HG03457 (cell line): ENCODE measurements around the gene FAM199X.

Source experiments
- ATAC-seq: cut with Tn5 transposase; IDR thresholded peaks from one replicate; pipeline ENCODE4 v1.9.1; 2021; ENCODE audit warnings: moderate number of reproducible peaks; ENCODE audit not compliant: unreplicated experiment

The FAM199X gene

DNA sequence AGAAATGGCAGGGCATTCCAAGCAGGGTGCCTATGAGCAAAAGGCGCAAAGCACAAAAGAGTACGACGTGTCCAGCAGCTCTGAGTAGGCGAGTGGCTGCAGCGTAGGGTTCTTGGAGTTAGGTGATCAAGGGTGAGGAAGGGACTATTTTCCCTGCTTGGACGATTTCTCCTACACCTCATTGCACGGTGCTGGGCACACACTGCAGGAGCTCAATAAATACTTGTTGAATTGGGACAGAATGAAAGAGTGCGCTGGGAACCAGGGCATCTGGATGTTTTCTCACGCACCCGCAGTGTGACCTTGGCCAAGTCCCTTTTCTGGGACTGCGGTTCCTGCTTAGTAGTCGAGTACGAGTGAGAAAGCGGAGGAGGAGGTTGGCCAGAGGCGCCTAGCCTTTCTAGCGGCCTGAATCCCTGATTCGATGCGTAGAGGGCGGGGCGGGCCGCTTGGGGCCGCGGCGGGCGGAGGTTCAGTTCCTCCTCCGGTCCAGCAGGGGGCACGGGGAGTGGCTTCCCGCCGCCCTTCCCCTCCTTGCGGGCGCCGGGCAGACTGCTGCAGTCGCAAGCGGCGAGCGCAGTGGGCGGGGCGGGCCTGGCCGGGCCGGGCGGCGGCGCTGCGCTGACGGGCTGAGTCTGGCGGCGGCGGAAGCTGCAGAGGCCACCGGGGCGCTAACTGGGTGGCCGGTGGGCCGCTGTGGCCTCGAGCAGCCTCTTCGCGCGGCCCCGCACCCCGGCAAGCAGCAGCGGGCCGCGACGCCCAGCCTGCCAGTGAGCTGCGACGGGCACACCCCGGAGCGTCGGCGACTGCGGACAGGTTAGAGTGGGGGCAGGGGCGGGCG is at the start of gene FAM199X:
Gene FAM199X (plus strand): TSS at position 560 of the 841 bp plus-strand sequence. CDS start 333 bp downstream, outside the sequence.
- ATAC-seq, result peak; percentile 95

GRCh38 chrX:104117759-104118158 is 48.5 kb upstream of the FAM199X start:
- ATAC-seq, result no peak

DNA sequence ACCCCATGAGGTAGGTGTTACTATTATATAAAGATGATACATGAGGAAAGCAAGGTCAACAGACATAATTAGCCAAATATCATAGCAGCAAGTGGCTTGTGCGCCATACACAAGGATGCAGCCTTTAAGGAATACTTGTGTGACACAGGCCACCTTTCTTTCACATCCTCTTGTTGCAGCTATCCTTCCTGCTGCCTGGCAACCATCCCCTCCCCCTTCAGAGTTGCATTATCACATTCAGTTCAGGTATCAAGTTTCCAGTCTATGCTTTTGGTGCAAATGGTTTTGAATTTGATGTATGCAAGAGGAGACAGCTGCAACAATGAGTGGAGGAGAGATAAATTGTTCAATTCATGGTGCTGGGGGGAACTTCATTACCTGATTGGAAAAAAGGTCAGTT is 47.5 kb upstream of the FAM199X start:
- ATAC-seq, result no peak

- no peak for ATAC-seq
These were observed 43.4 kb upstream of the FAM199X start for GRCh38 chrX:104122829-104123228.

- ATAC-seq, result no peak
These were observed 39.4 kb upstream of the FAM199X start for GRCh38 chrX:104126856-104127255.

- no peak for ATAC-seq
These were observed 35.4 kb upstream of the FAM199X start for GRCh38 chrX:104130808-104131207.

- ATAC-seq, result no peak
These were observed 31.5 kb upstream of the FAM199X start for GRCh38 chrX:104134583-104135261.

GRCh38 chrX:104135677-104136076 is 30.6 kb upstream of the FAM199X start:
- ATAC-seq, result no peak

- no peak for ATAC-seq
These were observed 29.8 kb upstream of the FAM199X start for GRCh38 chrX:104136241-104137019.

DNA sequence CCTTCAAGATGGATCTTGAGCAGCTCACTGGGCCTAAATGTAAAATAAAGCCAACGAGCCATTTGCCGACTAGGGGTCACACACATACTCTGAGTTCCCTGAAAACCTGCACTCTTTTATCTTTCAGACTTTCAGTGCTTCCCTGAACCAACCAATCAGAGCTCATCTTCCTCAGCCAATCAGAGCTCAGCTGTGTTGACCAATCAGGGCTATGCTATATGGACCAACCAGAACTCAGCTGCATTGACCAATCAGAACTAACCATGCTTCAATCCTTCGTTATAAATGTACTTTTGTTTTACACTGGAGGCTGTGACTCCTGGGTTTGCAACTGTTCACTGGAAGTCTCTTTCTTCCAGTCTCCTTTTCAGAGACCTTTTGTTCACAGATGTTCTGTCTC is 28.8 kb upstream of the FAM199X start:
- ATAC-seq, result no peak

DNA sequence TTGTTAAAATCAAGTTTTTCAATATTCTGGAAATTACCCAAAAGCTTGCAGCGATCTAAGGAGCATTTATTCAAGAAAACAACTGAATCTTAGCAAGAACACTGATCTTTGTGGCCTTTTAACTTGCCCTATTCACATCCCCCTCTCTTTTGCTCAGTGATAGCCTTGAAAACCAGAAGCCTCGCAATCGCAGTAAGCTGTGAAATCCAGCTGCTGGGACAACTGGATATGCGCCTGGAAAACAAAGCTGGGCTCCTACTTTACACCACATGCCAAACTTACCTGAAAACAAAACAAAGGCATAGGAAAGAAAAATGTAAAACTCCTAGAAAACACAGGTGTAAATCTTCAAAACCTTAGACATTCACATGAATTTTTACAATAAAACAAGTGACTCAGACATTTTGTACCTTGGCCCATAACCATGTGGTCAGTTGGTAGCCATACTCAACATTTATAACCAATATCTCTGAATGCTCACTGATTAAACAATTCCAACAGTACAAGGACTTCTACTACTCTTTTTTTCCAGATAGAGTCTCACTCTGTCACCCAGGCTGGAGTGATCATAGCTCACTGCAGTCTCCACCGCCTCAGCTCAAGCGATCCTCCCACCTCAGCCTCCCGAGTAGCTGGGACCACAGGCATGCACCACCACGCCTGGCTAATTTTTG is 25.0 kb upstream of the FAM199X start:
- no peak for ATAC-seq

DNA sequence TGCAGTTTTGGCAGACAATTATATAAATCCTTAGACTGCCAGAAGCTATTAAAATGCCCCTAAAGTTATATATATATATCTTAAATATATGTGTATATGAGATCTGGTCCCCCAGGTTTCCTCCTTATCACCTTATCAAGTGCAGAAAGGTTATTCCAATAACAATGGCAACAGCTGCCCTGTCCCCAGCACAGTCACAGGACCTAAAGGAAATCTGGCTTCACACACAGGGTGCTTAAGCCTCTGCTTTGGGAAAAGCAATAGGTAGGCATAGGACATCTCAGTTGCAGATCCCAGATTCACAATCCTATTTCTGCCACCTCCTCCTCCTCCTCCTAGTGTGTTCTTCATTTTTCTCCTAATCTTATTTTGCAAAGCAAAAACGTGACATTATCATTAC is 15.2 kb upstream of the FAM199X start:
- no peak for ATAC-seq

GRCh38 chrX:104156630-104157529 is 9.4 kb upstream of the FAM199X start, which contains the start of gene SLC25A53:
SLC25A53 (minus strand) TSS chrX:104157009; CDS start chrX:104105257, 51,752 bp downstream.
- ATAC-seq, result peak; percentile 89

DNA sequence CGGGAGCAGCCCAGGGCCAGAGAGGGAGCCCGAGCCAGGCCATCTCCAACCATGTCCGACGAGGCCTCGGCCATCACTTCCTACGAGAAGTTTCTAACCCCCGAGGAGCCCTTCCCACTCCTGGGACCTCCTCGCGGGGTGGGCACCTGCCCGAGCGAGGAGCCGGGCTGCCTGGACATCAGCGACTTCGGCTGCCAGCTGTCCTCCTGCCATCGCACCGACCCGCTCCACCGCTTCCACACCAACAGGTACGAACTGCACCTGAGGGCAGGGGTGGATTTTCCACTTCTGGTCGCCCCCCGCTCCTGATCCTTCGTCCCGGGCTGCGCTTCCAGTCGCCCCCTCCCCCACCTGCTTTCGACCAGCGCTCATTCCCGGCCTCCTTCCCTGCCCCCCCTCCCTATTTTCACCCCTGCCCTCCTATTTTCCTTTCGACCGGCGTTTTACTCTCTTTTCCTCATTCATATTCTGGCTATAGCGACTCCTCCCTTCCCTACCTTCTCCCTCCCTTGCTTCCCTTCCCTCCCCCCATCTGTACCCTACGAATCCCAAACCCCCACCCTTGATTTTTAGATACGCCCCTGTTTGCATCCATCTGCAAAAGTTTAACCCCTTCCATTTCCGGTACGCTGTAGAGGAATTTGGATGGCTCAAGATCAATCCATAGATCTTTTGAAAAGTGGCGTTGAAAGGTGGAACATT is 633 bp downstream of the FAM199X start:
- ATAC-seq, result peak; percentile 1

GRCh38 chrX:104168127-104168526 is 1.9 kb downstream of the FAM199X start:
- ATAC-seq, result no peak

DNA sequence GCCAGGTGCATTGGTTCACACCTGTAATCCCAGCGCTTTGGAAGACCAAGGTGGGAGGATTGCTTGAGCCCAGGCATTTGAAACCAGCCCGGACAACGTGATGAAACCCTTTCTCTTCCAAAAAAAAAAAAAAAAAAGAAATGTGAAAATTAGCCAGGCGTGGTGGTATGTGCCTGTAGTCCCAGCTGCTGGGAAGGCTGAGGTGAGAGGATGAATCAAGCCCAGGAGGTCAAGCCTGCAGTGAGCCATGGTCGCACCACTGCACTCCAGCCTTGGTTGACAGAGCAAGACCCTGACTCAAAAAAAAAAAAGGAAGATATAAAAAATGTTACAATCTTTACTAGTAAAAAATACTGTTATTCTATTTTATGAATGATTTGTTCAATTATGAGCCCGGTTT is 5.9 kb downstream of the FAM199X start:
- ATAC-seq, result no peak

GRCh38 chrX:104172788-104173187 is 6.5 kb downstream of the FAM199X start:
- no peak for ATAC-seq

- ATAC-seq, result no peak
These were observed 7.6 kb downstream of the FAM199X start for GRCh38 chrX:104173841-104174240.

- no peak for ATAC-seq
These were observed 17.4 kb downstream of the FAM199X start for GRCh38 chrX:104183685-104184084.
